K562 (cell line): ENCODE data around the gene DENND6B. TPM values are rescaled to one million over a fixed set of nuclear protein-coding genes. Genes with fewer than 3 reads are reported as not detected.

ENCODE experiments used
- ATAC-seq: fragments of 200-7000 bp; cut with Tn5 transposase; 3 replicates; pipeline ENCODE4 v1.9.1; 2020; ENCODE audit warnings: moderate library complexity
- BruUV-seq: library from RNA; stranded (reverse); fragments of 400-500 nt; replicated peaks from 2 replicates; lab custom pipeline; 2021; lab: Mats Ljungman, UMichigan
- CTCF ChIA-PET: fragments of 300-600 bp; formaldehyde crosslinking; extraction: SDS; loops from one replicate; lab custom pipeline; 2021; ENCODE audit warnings: low intra/inter-chr PET ratio; lab: Yijun Ruan, JAX
- POLR2A ChIA-PET: fragments of 300-600, 350-650 bp; sonication (Branson Sonifier 250); formaldehyde crosslinking; extraction: SDS; loops from one replicate; lab custom pipeline; 2021; ENCODE audit warnings: antibody characterized with exemption, inconsistent platforms; lab: Yijun Ruan, JAX
- DNase-seq, 4 experiments: peaks; one replicate each; pipeline versions ENCODE4 v3.0.0 to v3.0.0-alpha.2; 2011 to 2018; ENCODE audit warnings: low spot score in 3 of 4, mixed read lengths in 3 of 4; ENCODE audit errors: extremely low read depth in 1 of 4
- FAIRE-seq: peaks from 2 replicates; lab custom pipeline; 2011; peaks lifted over from hg19 to GRCh38; lab: Jason Lieb, UNC
- H2AFZ ChIP-seq: 2 replicates; pipeline ENCODE4 v1.6.0; 2011; ENCODE audit warnings: low read depth, low read length, control low read depth, inconsistent platforms
- H3K27ac ChIP-seq: fragments of 200-600 bp; 3 replicates; pipeline ENCODE4 v1.8.0; 2011; ENCODE audit warnings: low read depth, mild to moderate bottlenecking, control low read depth, inconsistent platforms, low read length, moderate library complexity, mixed read lengths; ENCODE audit errors: extremely low read depth
- H3K27me3 ChIP-seq, 2 experiments: fragments of 300-600 bp in 1 of 2; 2 replicates in 1 of 2; 3 replicates in 1 of 2; pipeline versions ENCODE4 v1.6.0 to v1.8.0; 2011; ENCODE audit warnings: inconsistent platforms in 2 of 2, low read length in 2 of 2, mild to moderate bottlenecking in 1 of 2, mixed read lengths in 1 of 2, moderate library complexity in 1 of 2; ENCODE audit not compliant: control insufficient read depth in 2 of 2, insufficient read depth in 2 of 2
- H3K36me3 ChIP-seq: fragments of 300-600 bp; 3 replicates; pipeline ENCODE4 v1.8.0; 2011; ENCODE audit warnings: mild to moderate bottlenecking, low read length, inconsistent platforms; ENCODE audit not compliant: control insufficient read depth, insufficient read depth
- H3K4me1 ChIP-seq, 2 experiments: fragments of 200-600 bp in 1 of 2; replicated peaks in 1 of 2; 2 replicates in 1 of 2; 3 replicates in 1 of 2; pipeline versions ENCODE4 v1.5.1 to v1.8.0; 2011; ENCODE audit warnings: inconsistent platforms in 2 of 2, low read length in 2 of 2, mild to moderate bottlenecking in 1 of 2, mixed read lengths in 1 of 2, moderate library complexity in 1 of 2; ENCODE audit not compliant: control insufficient read depth in 2 of 2, insufficient read depth in 2 of 2
- H3K4me2 ChIP-seq: 2 replicates; pipeline ENCODE4 v1.6.1; 2011; ENCODE audit warnings: low read length, control low read depth, inconsistent platforms, mixed read lengths; ENCODE audit not compliant: insufficient read depth
- H3K4me3 ChIP-seq: fragments of 200-600 bp; sonication (generic), shearing (Covaris generic); 2 replicates; pipeline ENCODE4 v1.5.1; 2016; ENCODE audit warnings: control low read depth, inconsistent platforms
- H3K79me2 ChIP-seq: fragments of 200-600 bp; 3 replicates; pipeline ENCODE4 v1.8.0; 2011; ENCODE audit warnings: low read length, inconsistent platforms; ENCODE audit not compliant: control insufficient read depth, insufficient read depth
- H3K9ac ChIP-seq, 2 experiments: 2 replicates each; pipeline versions ENCODE4 v1.6.0 to v1.6.1; 2011; ENCODE audit warnings: low read depth in 2 of 2, low read length in 2 of 2, control low read depth in 1 of 2, inconsistent platforms in 1 of 2, mild to moderate bottlenecking in 1 of 2, mixed read lengths in 1 of 2; ENCODE audit not compliant: insufficient read depth in 1 of 2
- H3K9me1 ChIP-seq: one replicate; pipeline ENCODE4 v1.6.0; 2011; ENCODE audit warnings: inconsistent platforms, mild to moderate bottlenecking, low read length, moderate library complexity; ENCODE audit not compliant: control insufficient read depth, insufficient read depth
- H3K9me3 ChIP-seq: replicated peaks from 2 replicates; pipeline ENCODE4 v1.5.1; 2011; ENCODE audit warnings: low read depth, low read length, inconsistent platforms; ENCODE audit not compliant: control insufficient read depth, insufficient read depth
- H4K20me1 ChIP-seq: replicated peaks from 2 replicates; pipeline ENCODE4 v1.6.1; 2011; ENCODE audit warnings: low read length, inconsistent platforms, mixed read lengths; ENCODE audit not compliant: control insufficient read depth, insufficient read depth
- ATF1 ChIP-seq, 2 experiments: fragments of 450-650 bp in 1 of 2; IDR thresholded peaks; 2 replicates each; pipeline ENCODE4 v1.6.1; 2016; ENCODE audit warnings: missing compliant biosample characterization in 1 of 2, missing genetic modification characterization in 1 of 2
- BCOR ChIP-seq: fragments of 450-650 bp; IDR thresholded peaks from 2 replicates; pipeline ENCODE4 v1.6.1; 2016
- KDM1A ChIP-seq, 2 experiments: fragments of 450-650 bp; IDR thresholded peaks; 2 replicates each; pipeline ENCODE4 v1.6.1; 2016; ENCODE audit warnings: mild to moderate bottlenecking in 2 of 2
- NR2C1 ChIP-seq, 2 experiments: fragments of 450-650 bp; IDR thresholded peaks; 2 replicates each; pipeline ENCODE4 v1.6.1; 2017; ENCODE audit warnings: mild to moderate bottlenecking in 2 of 2, antibody characterized with exemption in 1 of 2, inconsistent platforms in 1 of 2, missing compliant biosample characterization in 1 of 2, missing genetic modification characterization in 1 of 2
- ZNF3 ChIP-seq: fragments of 250-450 bp; sonication (Bioruptor Pico); IDR thresholded peaks from 2 replicates; pipeline ENCODE4 v1.5.0; 2021; ENCODE audit warnings: mild to moderate bottlenecking, moderate library complexity
- WGBS: fragments of 100-300 bp; shearing (Covaris generic); methylation state at CpG from one replicate; pipeline ENCODE4 v1.1.6; 2016; ENCODE audit warnings: low coverage, mixed read lengths; ENCODE audit not compliant: insufficient coverage; ENCODE audit errors: missing lambda C conversion rate; 5-methylcytosine and 5-hydroxymethylcytosine counted together
- in situ Hi-C: fragments of 300-500 bp; cut with MboI; formaldehyde crosslinking; loops from 4 replicates; pipeline ENCODE4 v1.15.0; 2018; ENCODE audit warnings: inconsistent platforms, mixed read lengths
- intact Hi-C: fragments of 100-400 bp; cut with micrococcal nuclease; formaldehyde crosslinking; loops from 2 replicates; pipeline ENCODE4 v1.14.2; 2022
- polyA plus RNA-seq, 8 experiments: library from polyadenylated mRNA; depleted of rRNA in 4 of 8; stranded (reverse) in 5 of 8; unstranded in 3 of 8; fragments of >200 nt; fragmentation: Nextera tagmentation in 2 of 8; fragmentation: Illumina TruSeq in 1 of 8; extraction: Ambion mirVana in 2 of 8; extraction: Trizol in 1 of 8; gene quantifications; 2 replicates each; pipeline versions ENCODE4 v1.2.1 to v1.2.3, GENCODE V29; 2011 to 2014; ENCODE audit warnings: inconsistent platforms in 1 of 8, missing spikeins in 1 of 8
- total RNA-seq, 7 experiments: library from RNA; depleted of rRNA in 6 of 7; stranded (reverse); fragments of >200 nt in 6 of 7; fragmentation: Illumina TruSeq in 2 of 7; extraction: Trizol in 2 of 7; gene quantifications; 2 replicates each; pipeline versions ENCODE4 v1.2.1 to v1.2.3, GENCODE V29; 2011 to 2021; ENCODE audit warnings: low replicate concordance in 1 of 7
- TF ChIP-seq, protein P1 (sequence below): sonication (generic); formaldehyde crosslinking; IDR thresholded peaks from 2 replicates; pipeline ENCODE4 v1.8.0; 2022; ENCODE audit warnings: missing genetic modification reagents, mild to moderate bottlenecking, moderate library complexity, borderline replicate concordance
- TF ChIP-seq, protein P2 (sequence below): fragments of 250-450 bp; sonication (Bioruptor Pico); IDR thresholded peaks from 2 replicates; pipeline ENCODE4 v1.9.0; 2021; ENCODE audit warnings: mild to moderate bottlenecking, inconsistent platforms
- TF ChIP-seq, protein P3 (sequence below): sonication (generic); formaldehyde crosslinking; IDR thresholded peaks from 2 replicates; pipeline ENCODE4 v1.8.1; 2023; ENCODE audit warnings: mild to moderate bottlenecking, missing genetic modification reagents
- TF ChIP-seq, protein P4 (sequence below): sonication (generic); formaldehyde crosslinking; IDR thresholded peaks from 2 replicates; pipeline ENCODE4 v1.8.1; 2023; ENCODE audit warnings: mild to moderate bottlenecking, missing genetic modification reagents

Gene DENND6B
- total and polyA plus RNA-seq, 9 of the 15 experiments (the other 6 are each of a cell fraction or from before 2014, with no cell fraction given): 0.07 to 3.7 (median 1.5) TPM

DNA sequence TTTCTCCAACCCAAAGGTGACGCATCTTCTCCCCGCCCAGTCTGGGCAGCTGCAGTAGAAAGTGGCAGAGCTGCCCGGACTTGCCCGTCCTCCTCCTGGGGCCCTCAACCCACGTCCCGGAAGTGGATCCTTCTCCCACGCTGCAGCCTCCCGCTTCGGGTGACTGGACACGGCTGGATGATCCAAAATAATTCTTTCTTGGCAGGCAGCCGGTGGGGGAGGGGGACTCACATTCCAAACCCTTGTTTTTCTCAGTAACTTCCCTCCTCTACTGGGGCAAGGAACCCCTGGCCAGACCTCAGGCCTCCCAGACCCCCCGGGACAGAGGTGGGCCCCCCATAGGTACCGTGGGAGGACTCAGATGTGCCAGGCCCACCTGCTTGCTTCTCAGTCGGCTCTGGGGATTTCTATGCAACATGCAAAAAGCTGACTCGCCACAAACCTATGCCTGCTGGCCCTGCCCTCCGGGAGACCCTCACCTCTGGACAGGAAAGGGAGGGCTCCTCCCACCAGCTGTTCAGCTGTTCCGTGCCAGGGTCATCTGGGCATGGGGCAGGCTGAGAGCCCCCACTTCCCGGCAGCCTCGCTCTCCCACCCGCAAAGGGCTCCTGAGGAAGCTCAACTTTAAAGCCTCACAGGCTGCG is 20.8 kb downstream of the DENND6B start (continued):
- TF ChIP-seq, protein P1, sequence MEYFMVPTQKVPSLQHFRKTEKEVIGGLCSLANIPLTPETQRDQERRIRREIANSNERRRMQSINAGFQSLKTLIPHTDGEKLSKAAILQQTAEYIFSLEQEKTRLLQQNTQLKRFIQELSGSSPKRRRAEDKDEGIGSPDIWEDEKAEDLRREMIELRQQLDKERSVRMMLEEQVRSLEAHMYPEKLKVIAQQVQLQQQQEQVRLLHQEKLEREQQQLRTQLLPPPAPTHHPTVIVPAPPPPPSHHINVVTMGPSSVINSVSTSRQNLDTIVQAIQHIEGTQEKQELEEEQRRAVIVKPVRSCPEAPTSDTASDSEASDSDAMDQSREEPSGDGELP (CRISPR knock-in tag): peak; percentile 43; the same call in 1 of the 2 replicates

DNA sequence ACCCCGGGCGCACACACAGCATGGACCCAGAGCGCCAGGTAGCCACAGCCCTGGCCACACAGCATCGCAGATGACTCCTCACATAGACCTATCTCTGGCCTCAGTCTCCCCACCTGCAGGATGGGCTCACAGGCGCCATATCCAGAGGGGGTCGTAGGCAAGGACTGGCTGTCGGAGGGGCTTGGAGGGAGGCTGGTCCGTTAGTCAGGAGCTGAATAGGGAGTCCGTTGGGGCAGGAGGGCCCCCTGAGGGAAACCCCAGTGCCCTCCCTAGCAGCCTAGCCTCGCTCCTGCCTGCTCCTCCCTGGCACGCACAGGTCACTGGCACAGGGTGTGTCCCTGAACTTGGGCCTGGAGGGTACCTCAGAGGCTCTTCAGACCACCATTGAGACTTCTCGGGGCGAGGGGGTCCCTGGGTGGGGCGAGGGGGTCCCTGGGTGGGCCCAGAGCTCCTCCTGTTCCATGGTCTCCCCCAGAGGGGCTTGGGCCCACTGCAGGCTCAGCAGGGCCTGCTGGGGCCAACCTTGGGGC is 21.4 kb downstream of the DENND6B start:
- FAIRE-seq (no peak), DNase-seq (no peak), ATAC-seq (no peak)
- H3K9me3 ChIP-seq: no peaks in the 10 kb centered on the region
- H3K4me2 ChIP-seq: no peak overlapping the region
- ChIA-PET CTCF (no interaction called here), POLR2A (interaction anchor here (2.5 kb wide), 1 partner anchor 12 kb away, joined by 11 read pairs; no protein-coding TSS in a partner anchor)
- no peaks in the 10 kb centered on the region for H4K20me1 ChIP-seq
- 71% methylated on average over 5 of the region's 14 CpGs for whole genome bisulfite sequencing
- no peaks in the 10 kb centered on the region for H3K36me3 ChIP-seq
- H2AFZ ChIP-seq: no peak overlapping the region
- peak overlapping the region; percentile 62; the same call in 2 of the 3 replicates for H3K27ac ChIP-seq
- BruUV-seq: no TSS peak
- H3K9me1 ChIP-seq: no peaks in the 10 kb centered on the region
- H3K79me2 ChIP-seq: peaks cover 52% of the 10 kb centered on the region
- TF ChIP-seq, protein P2, sequence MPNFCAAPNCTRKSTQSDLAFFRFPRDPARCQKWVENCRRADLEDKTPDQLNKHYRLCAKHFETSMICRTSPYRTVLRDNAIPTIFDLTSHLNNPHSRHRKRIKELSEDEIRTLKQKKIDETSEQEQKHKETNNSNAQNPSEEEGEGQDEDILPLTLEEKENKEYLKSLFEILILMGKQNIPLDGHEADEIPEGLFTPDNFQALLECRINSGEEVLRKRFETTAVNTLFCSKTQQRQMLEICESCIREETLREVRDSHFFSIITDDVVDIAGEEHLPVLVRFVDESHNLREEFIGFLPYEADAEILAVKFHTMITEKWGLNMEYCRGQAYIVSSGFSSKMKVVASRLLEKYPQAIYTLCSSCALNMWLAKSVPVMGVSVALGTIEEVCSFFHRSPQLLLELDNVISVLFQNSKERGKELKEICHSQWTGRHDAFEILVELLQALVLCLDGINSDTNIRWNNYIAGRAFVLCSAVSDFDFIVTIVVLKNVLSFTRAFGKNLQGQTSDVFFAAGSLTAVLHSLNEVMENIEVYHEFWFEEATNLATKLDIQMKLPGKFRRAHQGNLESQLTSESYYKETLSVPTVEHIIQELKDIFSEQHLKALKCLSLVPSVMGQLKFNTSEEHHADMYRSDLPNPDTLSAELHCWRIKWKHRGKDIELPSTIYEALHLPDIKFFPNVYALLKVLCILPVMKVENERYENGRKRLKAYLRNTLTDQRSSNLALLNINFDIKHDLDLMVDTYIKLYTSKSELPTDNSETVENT (CRISPR knock-in tag): no peak
- peak in 1 of 2 experiments; percentile 42; a peak in 2 of 4 replicates for TF ChIP-seq KDM1A (IDR thresholded peaks at IDR 0.05)
- TF ChIP-seq ZNF3 (CRISPR knock-in tag): no peak
- TF ChIP-seq NR2C1 (IDR thresholded peaks at IDR 0.05): no peak
- no peak for TF ChIP-seq NR2C1 (tag; IDR thresholded peaks at IDR 0.05)
- no peak for TF ChIP-seq ATF1 (CRISPR knock-in tag; IDR thresholded peaks at IDR 0.05)
- no peak for TF ChIP-seq ATF1 (tag; IDR thresholded peaks at IDR 0.05)
- TF ChIP-seq, protein P3, sequence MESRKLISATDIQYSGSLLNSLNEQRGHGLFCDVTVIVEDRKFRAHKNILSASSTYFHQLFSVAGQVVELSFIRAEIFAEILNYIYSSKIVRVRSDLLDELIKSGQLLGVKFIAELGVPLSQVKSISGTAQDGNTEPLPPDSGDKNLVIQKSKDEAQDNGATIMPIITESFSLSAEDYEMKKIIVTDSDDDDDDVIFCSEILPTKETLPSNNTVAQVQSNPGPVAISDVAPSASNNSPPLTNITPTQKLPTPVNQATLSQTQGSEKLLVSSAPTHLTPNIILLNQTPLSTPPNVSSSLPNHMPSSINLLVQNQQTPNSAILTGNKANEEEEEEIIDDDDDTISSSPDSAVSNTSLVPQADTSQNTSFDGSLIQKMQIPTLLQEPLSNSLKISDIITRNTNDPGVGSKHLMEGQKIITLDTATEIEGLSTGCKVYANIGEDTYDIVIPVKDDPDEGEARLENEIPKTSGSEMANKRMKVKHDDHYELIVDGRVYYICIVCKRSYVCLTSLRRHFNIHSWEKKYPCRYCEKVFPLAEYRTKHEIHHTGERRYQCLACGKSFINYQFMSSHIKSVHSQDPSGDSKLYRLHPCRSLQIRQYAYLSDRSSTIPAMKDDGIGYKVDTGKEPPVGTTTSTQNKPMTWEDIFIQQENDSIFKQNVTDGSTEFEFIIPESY (CRISPR knock-in tag): peak; percentile 69
- TF ChIP-seq, protein P4, sequence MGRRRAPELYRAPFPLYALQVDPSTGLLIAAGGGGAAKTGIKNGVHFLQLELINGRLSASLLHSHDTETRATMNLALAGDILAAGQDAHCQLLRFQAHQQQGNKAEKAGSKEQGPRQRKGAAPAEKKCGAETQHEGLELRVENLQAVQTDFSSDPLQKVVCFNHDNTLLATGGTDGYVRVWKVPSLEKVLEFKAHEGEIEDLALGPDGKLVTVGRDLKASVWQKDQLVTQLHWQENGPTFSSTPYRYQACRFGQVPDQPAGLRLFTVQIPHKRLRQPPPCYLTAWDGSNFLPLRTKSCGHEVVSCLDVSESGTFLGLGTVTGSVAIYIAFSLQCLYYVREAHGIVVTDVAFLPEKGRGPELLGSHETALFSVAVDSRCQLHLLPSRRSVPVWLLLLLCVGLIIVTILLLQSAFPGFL: no peak
- TF ChIP-seq BCOR: peak; percentile 70
- intact Hi-C loops (no loop called here), in situ Hi-C loops (no loop called here)
- peak overlapping the region; percentile 59; the same call in 1 of the 2 replicates for H3K4me3 ChIP-seq
- H3K4me1 ChIP-seq: peaks cover 34 to 94% of the 10 kb centered on the region in 2 experiments
- no peaks in the 10 kb centered on the region for H3K27me3 ChIP-seq
- peak overlapping the region in 1 of 2 experiments; percentile 91; a peak in 2 of 4 replicates for H3K9ac ChIP-seq
